Jurkat, Clone E6-1 (cell line): ENCODE results near the gene SAFB2.
"Not testable (repeated sequence)": the region's sequence is repeated elsewhere in the genome, so short reads cannot be mapped to it uniquely, and the experiment has no call there.

Experiments
- DNase-seq: peaks from one replicate; pipeline ENCODE4 v3.0.0-alpha.2; 2011; ENCODE audit warnings: low read depth, low spot score
- H3K4me3 ChIP-seq: 2 replicates; pipeline ENCODE4 v1.5.1; 2011; ENCODE audit warnings: mild to moderate bottlenecking, low read length, control low read depth, moderate library complexity

The SAFB2 gene

GRCh38 chr19:5612891-5613865, 9.4 kb downstream of the SAFB2 start:
- H3K4me3 ChIP-seq: no peak overlapping the region
- no peak for DNase-seq

- no peak overlapping the region for H3K4me3 ChIP-seq
- DNase-seq: no peak
Measured at GRCh38 chr19:5609881-5610448, 12.6 kb downstream of the SAFB2 start.

GRCh38 chr19:5608766-5609165, 13.8 kb downstream of the SAFB2 start:
- not testable (repeated sequence) for DNase-seq, H3K4me3 ChIP-seq

- no peak for DNase-seq
- no peak overlapping the region for H3K4me3 ChIP-seq
Measured at GRCh38 chr19:5608291-5608690, 14.3 kb downstream of the SAFB2 start.

- DNase-seq: no peak
- no peak overlapping the region for H3K4me3 ChIP-seq
Measured at GRCh38 chr19:5607318-5608275, 15.0 kb downstream of the SAFB2 start.

- no peak overlapping the region for H3K4me3 ChIP-seq
- DNase-seq: no peak
Measured at GRCh38 chr19:5605362-5605761, 17.2 kb downstream of the SAFB2 start.

- no peak for DNase-seq
- no peak overlapping the region for H3K4me3 ChIP-seq
Measured at GRCh38 chr19:5603626-5604025, 18.9 kb downstream of the SAFB2 start.

GRCh38 chr19:5600797-5601196, 21.8 kb downstream of the SAFB2 start:
- DNase-seq: no peak
- H3K4me3 ChIP-seq: no peak overlapping the region

GRCh38 chr19:5595745-5596144, 26.8 kb downstream of the SAFB2 start:
- no peak for DNase-seq
- H3K4me3 ChIP-seq: peak overlapping the region; percentile 18; the same call in 1 of the 2 replicates

- peak overlapping the region; percentile 18; the same call in 1 of the 2 replicates for H3K4me3 ChIP-seq
- DNase-seq: peak; percentile 85
Measured at GRCh38 chr19:5595129-5595528, 27.4 kb downstream of the SAFB2 start.

- no peak for DNase-seq
- no peak overlapping the region for H3K4me3 ChIP-seq
Measured at GRCh38 chr19:5594521-5594950, 28.0 kb downstream of the SAFB2 start.

GRCh38 chr19:5593343-5594255, 29.0 kb downstream of the SAFB2 start:
- DNase-seq: no peak
- no peak overlapping the region for H3K4me3 ChIP-seq

GRCh38 chr19:5592531-5593342, 29.8 kb downstream of the SAFB2 start:
- H3K4me3 ChIP-seq: no peak overlapping the region
- DNase-seq: no peak

GRCh38 chr19:5591476-5591875, 31.1 kb downstream of the SAFB2 start:
- no peak for DNase-seq
- H3K4me3 ChIP-seq: no peak overlapping the region

GRCh38 chr19:5590865-5591154, 31.8 kb downstream of the SAFB2 start:
- DNase-seq: no peak
- H3K4me3 ChIP-seq: no peak overlapping the region

GRCh38 chr19:5590151-5590864, 32.3 kb downstream of the SAFB2 start:
- no peak for DNase-seq
- H3K4me3 ChIP-seq: no peak overlapping the region
